Vagina (tissue), 2 donors: ENCODE results near the gene NRL.

Source experiments
- CTCF ChIP-seq, 3 experiments: fragments of 450-650 bp in 2 of 3; fragments of 200-600 bp in 1 of 3; sonication (generic) in 1 of 3; IDR thresholded peaks; one replicate each; pipeline ENCODE4 v1.5.1; 2017 to 2019; ENCODE audit warnings: antibody characterized with exemption in 3 of 3, mild to moderate bottlenecking in 2 of 3, moderate library complexity in 2 of 3
- POLR2A ChIP-seq, 2 donors: fragments of 450-650 bp; IDR thresholded peaks; one replicate each; pipeline ENCODE4 v1.6.1; 2017; ENCODE audit warnings: antibody characterized with exemption in 2 of 2, mild to moderate bottlenecking in 2 of 2, moderate library complexity in 2 of 2
- POLR2AphosphoS5 ChIP-seq, 2 donors: sonication (generic); formaldehyde crosslinking; IDR thresholded peaks; one replicate each; pipeline ENCODE4 v1.9.0; 2017; ENCODE audit warnings: antibody characterized with exemption in 2 of 2, mild to moderate bottlenecking in 2 of 2, low read depth in 1 of 2; ENCODE audit not compliant: insufficient read depth in 1 of 2

- TF ChIP-seq CTCF (IDR thresholded peaks at IDR 0.05) (no peak), POLR2A (IDR thresholded peaks at IDR 0.05) (no peak), POLR2AphosphoS5 (IDR thresholded peaks at IDR 0.05; ENCODE audit: insufficient read depth in 1 of 2, low read depth in 1 of 2) (no peak)
Observed at GRCh38 chr14:24126939-24127338, 12.2 kb upstream of the NRL start.
